ENCODE measurements around the gene IFT172. TPM values are rescaled to one million over a fixed set of nuclear protein-coding genes. Genes with fewer than 3 reads are reported as not detected.

Gene IFT172
- total and polyA plus RNA-seq, 2 of the 4 experiments (the other 2 are of a cell fraction) = 18.8 to 25.5 TPM

DNA sequence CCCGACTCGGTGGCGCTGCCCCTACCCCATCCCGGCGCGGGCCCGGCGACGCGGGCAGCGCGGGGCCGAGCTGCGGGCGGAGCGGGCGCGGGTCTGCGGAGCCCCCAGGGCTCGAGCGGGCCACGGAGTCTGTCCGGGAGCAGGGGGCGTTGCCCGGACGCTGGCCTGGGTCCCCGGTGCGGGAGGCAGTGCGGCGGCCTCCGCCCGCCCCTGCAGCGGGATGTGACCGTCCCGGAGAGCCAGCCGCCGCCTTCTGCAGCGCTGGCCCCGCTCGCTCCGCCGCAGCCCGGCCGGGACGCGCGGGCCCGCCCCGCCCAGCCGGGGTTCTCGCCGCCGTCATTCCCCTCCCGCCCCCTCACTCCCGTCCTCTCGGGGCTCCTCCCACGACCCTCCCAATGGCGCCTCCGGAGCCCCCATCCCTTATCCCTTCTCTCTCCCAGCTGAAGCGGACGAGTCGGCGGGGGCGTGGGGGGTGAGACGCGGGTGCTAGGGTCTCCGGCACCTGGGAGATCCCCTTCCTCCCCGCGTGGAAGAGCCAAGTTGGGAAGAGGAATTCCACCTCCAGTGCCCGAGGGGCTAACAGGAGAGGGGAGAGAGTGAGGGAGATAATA, 5.5 kb upstream of the IFT172 start, which contains the start of gene FNDC4:
Gene FNDC4 (minus strand): TSS at position 257 of the 611 bp plus-strand sequence. CDS start 521 bp downstream, outside the sequence.
- dilution Hi-C loops (cut with HindIII; ENCODE audit: low sequenced_read_pairs, unreplicated experiment) = no loop called here
- Histone ChIP-seq H3K4ac (ENCODE audit: low read depth, low read length) (peak within 1 kb of the TSS; percentile 83), H2BK15ac (ENCODE audit: low read depth, low read length) (peak within 1 kb of the TSS; percentile 97), H2BK5ac (ENCODE audit: low read depth, low read length, poor library complexity, severe bottlenecking) (peak within 1 kb of the TSS; percentile 55), H4K20me1 (ENCODE audit: insufficient read depth, low read length) (no peaks in the 10 kb centered on the region), H3K9me3 (ENCODE audit: control insufficient read depth, insufficient read depth, low read length) (no peaks in the 10 kb centered on the region), H3K4me2 (ENCODE audit: low read depth, low read length) (peak within 1 kb of the TSS; percentile 97), H3K27me3 (ENCODE audit: control insufficient read depth, insufficient read depth, low read length) (peaks cover 2% of the 10 kb centered on the region; the same call in 1 of the 2 replicates), H2AK5ac (ENCODE audit: low read depth, low read length) (peak within 1 kb of the TSS; percentile 84), H3K36me3 (ENCODE audit: control insufficient read depth, insufficient read depth, low read length) (0 out of 2 replicates have a peak, but pooled peaks cover 3% of the 10 kb centered on the region), H3K79me1 (ENCODE audit: low read depth in 1 of 2, low read length in 2 of 2) (peaks cover 0 to 11% of the 10 kb centered on the region in 2 experiments; a peak in 2 of 4 replicates), H3K18ac (ENCODE audit: low read depth, low read length) (peak within 1 kb of the TSS; percentile 48), H3K56ac (ENCODE audit: extremely low read depth, insufficient read depth, low read length) (peak within 1 kb of the TSS; percentile 52; the same call in 1 of the 2 replicates), H3K27ac (ENCODE audit: insufficient read depth, low read length) (peak within 1 kb of the TSS; percentile 32; the same call in 1 of the 2 replicates), H3K23ac (ENCODE audit: low read depth, low read length) (peak within 1 kb of the TSS; percentile 97), H2BK120ac (ENCODE audit: low read depth, low read length) (peak within 1 kb of the TSS; percentile 85), H3K9ac (ENCODE audit: low read depth, low read length) (peak within 1 kb of the TSS; percentile 64), H3K4me3 (ENCODE audit: insufficient read depth, low read depth, low read length) (peak within 1 kb of the TSS; percentile 94), H2AK9ac (replicated peaks; ENCODE audit: low read depth, low read length, poor library complexity) (peak within 1 kb of the TSS; percentile 87), H2AFZ (replicated peaks; ENCODE audit: low read length, poor library complexity) (peak within 1 kb of the TSS; percentile 99), H2BK20ac (ENCODE audit: low read depth, low read length) (no peak within 1 kb of the TSS), H3K14ac (replicated peaks; ENCODE audit: low read depth, low read length) (peak within 1 kb of the TSS; percentile 83), H4K8ac (ENCODE audit: low read depth in 2 of 2, low read length in 2 of 2) (peak within 1 kb of the TSS; percentile 73 to 83), H3K4me1 (ENCODE audit: control insufficient read depth, insufficient read depth, low read length) (peaks cover 5% of the 10 kb centered on the region), H3K9me1 (ENCODE audit: insufficient read depth, low read length) (peaks cover 18% of the 10 kb centered on the region), H4K91ac (ENCODE audit: insufficient read depth, low read depth, low read length) (peak within 1 kb of the TSS; percentile 45; the same call in 1 of the 2 replicates), H4K5ac (ENCODE audit: low read depth, low read length) (peak within 1 kb of the TSS; percentile 27; the same call in 1 of the 2 replicates)
- intact Hi-C loops (cut with micrococcal nuclease) = no loop called here
- ATAC-seq (ENCODE audit: low read depth) (peak; percentile 85), DNase-seq (no peak)
- POLR2A ChIA-PET (ENCODE audit: unreplicated experiment) = interaction anchor here (0.5 kb wide), 1 partner anchor 69 kb away, joined by 5 read pairs; no protein-coding TSS in a partner anchor
- CTCF ChIA-PET = no interaction called here
- no peak for TF ChIP-seq BHLHE40 (IDR thresholded peaks at IDR 0.05; ENCODE audit: low read depth, low read length)
- peak; percentile 16; the same call in 1 of the 2 replicates for TF ChIP-seq MAZ (IDR thresholded peaks at IDR 0.05; ENCODE audit: borderline replicate concordance, low read depth, low read length)
- BruUV-seq (replicated peaks) = no TSS peak
- WGBS, 2 experiments (ENCODE audit: extremely low coverage in 2 of 2, insufficient read length in 1 of 2) = 1% methylated on average over 16 of the region's 70 CpGs; no CpG with 5 or more reads in 1 of the 2 experiments
- in situ Hi-C loops (cut with MboI; ENCODE audit: low sequenced_read_pairs) = no loop called here
